IPS DF 19.7 (cell line): ENCODE results near the gene HARS1.
"Not testable (repeated sequence)": the region's sequence is repeated elsewhere in the genome, so short reads cannot be mapped to it uniquely, and the experiment has no call there.

Experiments used
- DNase-seq: peaks from one replicate; pipeline ENCODE4 v3.0.0-alpha.2; 2013; ENCODE audit warnings: low read depth, low spot score

HARS1 gene

DNA sequence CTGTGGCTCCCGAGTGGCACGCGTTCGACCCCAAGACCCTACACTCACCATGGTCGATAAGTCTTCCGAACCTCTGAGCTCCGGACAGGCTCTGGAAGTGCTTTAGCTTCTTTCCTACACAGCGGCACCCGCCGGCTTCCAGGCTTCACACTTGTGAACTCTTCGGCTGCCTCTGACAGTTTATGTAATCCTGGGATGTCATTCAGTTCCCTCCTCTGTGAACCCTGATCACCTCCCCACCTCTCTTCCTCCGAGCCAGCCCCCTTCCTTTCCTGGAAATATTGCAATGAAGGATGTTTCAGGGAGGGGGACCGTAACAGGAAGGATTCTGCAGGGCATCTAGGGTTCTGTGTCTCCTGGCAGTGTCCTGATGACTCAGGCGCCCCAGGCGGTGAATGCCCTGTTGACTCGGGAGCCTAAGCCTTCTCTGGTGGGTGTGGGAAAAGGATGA lies 58.1 kb downstream of the HARS1 start, which contains the start of gene CD14:
TSS of gene CD14 (minus strand) at position 155 of the 451 bp plus-strand sequence. CDS start at position 51, 104 bp downstream.
- DNase-seq = no peak

DNA sequence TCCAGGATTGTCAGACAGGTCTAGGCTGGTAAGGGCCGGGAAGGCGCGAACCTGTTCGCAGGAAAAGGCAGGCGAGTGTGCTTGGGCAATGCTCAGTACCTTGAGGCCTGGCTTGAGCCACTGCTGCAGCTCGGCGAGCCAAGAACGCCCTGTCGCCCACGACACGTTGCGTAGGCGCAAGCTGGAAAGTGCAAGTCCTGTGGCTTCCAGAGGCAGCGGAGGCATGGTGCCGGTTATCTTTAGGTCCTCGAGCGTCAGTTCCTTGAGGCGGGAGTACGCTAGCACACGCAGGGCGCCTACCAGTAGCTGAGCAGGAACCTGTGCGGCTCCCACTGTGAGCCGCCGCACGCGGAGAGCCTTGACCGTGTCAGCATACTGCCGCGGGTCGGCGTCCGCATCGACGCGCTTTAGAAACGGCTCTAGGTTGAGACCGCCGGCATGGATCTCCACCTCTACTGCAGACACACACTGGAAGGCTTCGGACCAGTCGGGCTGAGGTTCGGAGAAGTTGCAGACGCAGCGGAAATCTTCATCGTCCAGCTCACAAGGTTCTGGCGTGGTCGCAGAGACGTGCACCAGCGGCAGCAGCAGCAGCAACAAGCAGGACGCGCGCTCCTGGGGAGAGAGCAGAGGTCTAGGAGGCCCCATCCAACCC lies 58.7 kb downstream of the HARS1 start:
- DNase-seq = no peak

DNA sequence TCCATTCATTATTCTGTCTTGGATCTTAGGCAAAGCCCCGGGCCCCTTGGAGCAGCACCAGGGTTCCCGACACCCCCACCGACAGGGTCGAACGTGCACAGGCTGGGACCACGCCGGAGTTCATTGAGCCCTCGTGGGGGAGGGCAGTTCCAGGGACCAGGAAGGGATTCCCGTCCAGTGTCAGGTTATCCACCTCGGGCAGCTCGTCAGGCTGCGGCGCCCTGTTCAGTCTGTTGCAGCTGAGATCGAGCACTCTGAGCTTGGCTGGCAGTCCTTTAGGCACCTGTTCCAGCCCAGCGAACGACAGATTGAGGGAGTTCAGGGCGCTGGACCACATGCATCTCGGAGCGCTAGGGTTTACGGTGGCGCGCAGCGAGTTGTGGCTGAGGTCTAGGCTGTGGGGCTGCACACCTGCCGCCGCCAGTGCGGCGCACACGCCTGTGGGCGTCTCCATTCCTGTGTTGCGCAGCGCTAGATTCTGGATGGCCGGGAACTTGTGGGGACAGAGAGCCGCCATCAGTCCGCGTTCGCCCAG lies 59.3 kb downstream of the HARS1 start:
- no peak for DNase-seq

DNA sequence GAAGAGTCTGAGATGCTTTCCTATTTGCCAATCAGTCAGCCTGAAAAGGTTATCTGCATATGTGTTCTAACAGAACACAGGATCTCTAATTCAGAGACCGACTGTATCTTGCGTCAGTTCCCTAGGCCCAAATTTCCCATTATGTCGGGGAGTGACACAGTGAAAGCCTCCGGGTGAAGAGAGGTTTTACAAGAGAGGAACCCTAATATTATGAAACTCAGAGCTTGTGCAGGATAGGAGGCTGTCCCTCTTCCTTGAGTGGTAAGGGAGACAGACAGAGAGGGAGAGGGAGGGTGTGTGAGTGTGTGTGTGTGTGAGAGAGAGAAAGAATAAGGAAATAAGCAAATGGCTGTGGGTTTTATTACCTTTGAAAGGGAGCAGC lies 60.1 kb downstream of the HARS1 start:
- no peak for DNase-seq

DNA sequence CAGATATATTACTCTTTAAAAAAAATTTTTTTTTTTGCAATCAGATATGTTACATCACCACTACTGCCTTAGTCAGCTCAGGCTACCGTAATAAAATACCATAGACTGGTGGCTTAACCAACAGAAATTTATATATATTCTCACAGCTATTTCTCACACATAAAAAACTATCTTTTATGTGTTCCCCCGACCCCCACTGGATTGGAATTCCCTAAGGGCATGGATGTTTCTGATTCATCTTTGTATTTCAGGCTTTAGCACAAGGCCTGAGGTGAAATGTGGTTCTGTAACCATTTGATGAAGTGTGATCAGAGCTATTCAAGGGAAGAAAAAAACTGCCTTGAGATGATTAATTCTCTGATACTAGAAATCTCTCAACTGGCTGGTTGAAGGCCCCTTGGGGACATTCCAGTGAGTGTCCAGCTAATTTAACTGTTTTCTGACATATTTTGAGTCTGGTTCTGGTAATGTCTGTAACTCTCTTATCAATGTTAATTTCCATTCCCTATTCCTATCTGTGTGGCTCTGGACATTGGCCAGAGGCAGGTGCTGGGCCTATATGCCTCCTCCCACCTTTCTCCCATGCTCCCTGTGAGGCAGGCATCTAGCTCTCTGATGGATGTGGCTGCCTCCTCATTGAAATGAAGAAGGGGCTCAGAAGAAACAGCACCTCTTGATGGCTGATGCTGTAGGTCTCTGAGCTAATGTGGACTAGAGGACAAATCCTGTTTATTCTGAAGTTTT lies 60.7 kb downstream of the HARS1 start:
- no peak for DNase-seq

DNA sequence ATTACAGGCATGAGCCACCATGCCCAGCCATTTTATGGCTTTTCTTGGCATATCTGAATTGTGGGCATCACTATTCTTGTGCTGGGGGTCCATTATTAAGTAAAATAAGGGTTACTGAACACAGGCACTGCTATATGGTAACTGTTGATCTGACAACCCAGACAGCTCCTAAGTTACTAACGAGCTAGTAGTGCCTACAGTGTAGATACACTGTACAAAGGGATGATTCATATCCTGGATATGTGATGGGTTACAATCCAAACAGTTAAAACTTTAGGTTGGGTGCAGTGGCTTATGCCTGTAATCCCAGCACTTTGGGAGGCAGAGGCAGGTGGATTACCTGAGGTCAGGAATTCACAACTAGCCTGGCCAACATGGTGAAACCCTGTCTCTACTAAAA lies 62.5 kb downstream of the HARS1 start:
- no peak for DNase-seq

DNA sequence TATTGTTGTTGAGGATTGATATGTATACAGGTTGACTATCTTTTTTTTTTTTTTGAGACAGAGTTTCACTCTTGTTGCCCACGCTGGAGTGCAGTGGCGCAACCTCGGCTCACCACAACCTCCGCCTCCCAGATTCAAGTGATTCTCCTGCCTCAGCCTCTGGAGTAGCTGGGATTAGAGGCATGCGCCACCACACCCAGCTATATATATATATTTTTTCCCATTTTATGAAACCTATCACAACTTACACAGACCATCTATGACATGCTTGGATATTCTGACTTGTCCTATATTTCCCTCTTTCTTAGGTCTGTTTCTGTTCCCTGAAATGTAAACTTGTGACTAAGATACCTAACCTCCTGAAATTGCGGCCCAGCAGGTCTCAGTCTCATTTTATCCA lies 63.2 kb downstream of the HARS1 start:
- no peak for DNase-seq

DNA sequence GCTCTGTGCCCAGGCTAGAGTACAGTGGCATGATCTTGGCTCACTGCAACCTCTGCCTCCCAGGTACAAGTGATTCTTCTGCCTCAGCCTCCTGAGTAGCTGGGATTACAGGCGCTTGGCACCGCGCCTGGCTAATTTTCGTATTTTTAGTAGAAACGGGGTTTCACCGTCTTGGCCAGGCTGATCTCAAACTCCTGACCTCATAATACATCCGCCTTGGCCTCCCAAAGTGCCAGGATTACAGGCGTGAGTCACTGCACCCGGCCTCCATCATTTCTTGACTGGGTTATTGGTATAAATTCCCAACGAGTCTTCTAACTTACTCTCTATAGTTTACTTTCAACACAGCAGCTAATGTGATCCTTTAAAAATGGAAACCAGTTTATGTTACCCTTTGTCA lies 66.3 kb downstream of the HARS1 start:
- DNase-seq = not testable (repeated sequence)
